Liver (tissue), 9 donors: ENCODE measurements around the gene RGS1. TPM values are rescaled to one million over a fixed set of nuclear protein-coding genes. Genes with fewer than 3 reads are reported as not detected.

Experiments used
- DNase-seq: peaks from one replicate; pipeline ENCODE4 v3.0.0-alpha.2; 2017; ENCODE audit warnings: low spot score
- H3K27ac ChIP-seq, 2 donors: one replicate each; pipeline ENCODE4 v1.7.0; 2013; ENCODE audit warnings: inconsistent platforms in 2 of 2, low read length in 2 of 2, control low read depth in 1 of 2, low read depth in 1 of 2, mild to moderate bottlenecking in 1 of 2
- H3K27me3 ChIP-seq, 4 donors: one replicate each; pipeline versions ENCODE4 v1.6.1 to v1.7.0; 2013; ENCODE audit warnings: low read length in 3 of 4, inconsistent platforms in 1 of 4, mild to moderate bottlenecking in 1 of 4, moderate library complexity in 1 of 4; ENCODE audit not compliant: control insufficient read depth in 4 of 4, insufficient read depth in 4 of 4
- H3K36me3 ChIP-seq, 4 donors: one replicate each; pipeline versions ENCODE4 v1.6.1 to v1.7.0; 2013; ENCODE audit warnings: low read length in 3 of 4, mild to moderate bottlenecking in 3 of 4, low read depth in 1 of 4, moderate library complexity in 1 of 4; ENCODE audit not compliant: control insufficient read depth in 4 of 4, insufficient read depth in 3 of 4
- H3K4me1 ChIP-seq, 4 donors: one replicate each; pipeline versions ENCODE4 v1.6.1 to v1.7.0; 2013; ENCODE audit warnings: low read length in 3 of 4, mild to moderate bottlenecking in 3 of 4, moderate library complexity in 1 of 4; ENCODE audit not compliant: control insufficient read depth in 4 of 4, insufficient read depth in 4 of 4
- H3K4me3 ChIP-seq, 3 donors: one replicate each; pipeline versions ENCODE4 v1.6.1 to v1.7.0; 2013; ENCODE audit warnings: low read length in 3 of 3, control low read depth in 1 of 3, low read depth in 1 of 3, mild to moderate bottlenecking in 1 of 3
- H3K9ac ChIP-seq, 2 donors: one replicate each; pipeline ENCODE4 v1.7.0; 2013; ENCODE audit warnings: low read length in 2 of 2, mild to moderate bottlenecking in 2 of 2, moderate library complexity in 2 of 2, control low read depth in 1 of 2, low read depth in 1 of 2
- H3K9me3 ChIP-seq, 4 donors: one replicate each; pipeline versions ENCODE4 v1.6.1 to v1.7.0; 2013; ENCODE audit warnings: low read length in 3 of 4; ENCODE audit not compliant: control insufficient read depth in 4 of 4
- ATF3 ChIP-seq: IDR thresholded peaks from 2 replicates; pipeline ENCODE4 v1.6.1; 2016; ENCODE audit warnings: antibody characterized with exemption
- EGR1 ChIP-seq, 2 donors: IDR thresholded peaks; 2 replicates each; pipeline ENCODE4 v1.6.1; 2016 to 2018; ENCODE audit warnings: antibody characterized with exemption in 2 of 2, low read depth in 2 of 2
- GABPA ChIP-seq, 2 donors: IDR thresholded peaks in 1 of 2; conservative IDR thresholded peaks in 1 of 2; 2 replicates each; pipeline ENCODE4 v1.6.1; 2016; ENCODE audit warnings: antibody characterized with exemption in 2 of 2, mild to moderate bottlenecking in 1 of 2, moderate library complexity in 1 of 2
- HNF4A ChIP-seq, 2 donors: conservative IDR thresholded peaks; 2 replicates each; pipeline ENCODE4 v1.6.1; 2016; ENCODE audit warnings: antibody characterized with exemption in 2 of 2, mild to moderate bottlenecking in 2 of 2
- JUND ChIP-seq, 2 donors: IDR thresholded peaks; 2 replicates each; pipeline ENCODE4 v1.6.1; 2016; ENCODE audit warnings: antibody characterized with exemption in 2 of 2
- NR2F2 ChIP-seq: IDR thresholded peaks from 2 replicates; pipeline ENCODE4 v1.6.1; 2016; ENCODE audit warnings: antibody characterized with exemption
- REST ChIP-seq: IDR thresholded peaks from 2 replicates; pipeline ENCODE4 v1.6.1; 2016; ENCODE audit warnings: antibody characterized with exemption, mild to moderate bottlenecking
- RXRA ChIP-seq, 2 donors: IDR thresholded peaks; 2 replicates each; pipeline ENCODE4 v1.6.1; 2017 to 2018; ENCODE audit warnings: antibody characterized with exemption in 2 of 2, mild to moderate bottlenecking in 1 of 2
- SP1 ChIP-seq: IDR thresholded peaks from 2 replicates; pipeline ENCODE4 v1.6.1; 2018; ENCODE audit warnings: antibody characterized with exemption, mild to moderate bottlenecking
- TAF1 ChIP-seq: conservative IDR thresholded peaks from 2 replicates; pipeline ENCODE4 v1.6.1; 2016; ENCODE audit warnings: antibody characterized with exemption, mild to moderate bottlenecking
- YY1 ChIP-seq: IDR thresholded peaks from 2 replicates; pipeline ENCODE4 v1.6.1; 2016; ENCODE audit warnings: antibody characterized with exemption, mild to moderate bottlenecking
- WGBS: extraction: QIAGEN DNeasy Blood & Tissue Kit; methylation state at CpG from one replicate; pipeline ENCODE4 v1.1.7; 2013; 5-methylcytosine and 5-hydroxymethylcytosine counted together
- polyA plus RNA-seq, 2 donors: library from polyadenylated mRNA; stranded (reverse) in 1 of 2; unstranded in 1 of 2; fragments of 200-250 nt in 1 of 2; fragments of >200 nt in 1 of 2; fragmentation: Nextera tagmentation in 1 of 2; extraction: Ambion mirVana in 1 of 2; gene quantifications; one replicate each; pipeline versions ENCODE4 v1.2.1 to v1.2.3, GENCODE V29; 2013 to 2015
- total RNA-seq, 2 donors: library from RNA; depleted of rRNA; stranded (reverse); fragments of >200 nt; gene quantifications; one replicate each; pipeline ENCODE4 v1.2.3, GENCODE V29; 2014
- donor health status: healthy.
- donor health status: healthy.
- donor health status: healthy.
- donor health status: healthy.
- donor health status: healthy.

Gene RGS1
- total and polyA plus RNA-seq, 4 donors: 1.8 to 7.7 (median 6.0) TPM

DNA sequence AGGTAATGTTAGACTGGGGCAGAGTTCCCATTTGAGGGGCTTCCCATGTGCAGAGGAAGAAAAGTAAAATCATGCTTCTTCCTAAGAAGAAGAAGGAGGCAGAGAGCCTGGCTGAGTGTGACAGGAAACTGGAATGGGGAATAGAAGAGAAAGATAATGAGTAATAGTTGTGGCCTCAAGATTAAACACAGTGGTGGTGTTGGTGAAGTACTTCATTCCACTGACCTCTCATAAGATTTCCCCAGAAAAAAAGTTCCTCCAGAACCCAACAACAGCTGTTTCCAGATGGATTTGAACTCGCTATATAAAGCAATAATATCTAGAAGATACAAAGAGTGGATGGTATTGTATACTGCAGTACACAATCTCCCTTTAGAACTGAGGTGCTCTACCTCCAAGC, 13.0 kb downstream of the RGS1 start:
- H3K9ac ChIP-seq: no peak overlapping the region
- H3K4me3 ChIP-seq: no peak overlapping the region
- H3K36me3 ChIP-seq: no peaks in the 10 kb centered on the region
- WGBS: 80% methylated on average over 1 of the region's 1 CpG
- H3K27me3 ChIP-seq: no peaks in the 10 kb centered on the region
- no peak for DNase-seq
- TF ChIP-seq GABPA (IDR thresholded peaks at IDR 0.05 in 1 of 2, conservative IDR thresholded peaks at IDR 0.05 in 1 of 2) (no peak), EGR1 (IDR thresholded peaks at IDR 0.05; ENCODE audit: low read depth in 2 of 2) (no peak), NR2F2 (no peak), HNF4A (conservative IDR thresholded peaks at IDR 0.05) (no peak)
- no peaks in the 10 kb centered on the region for H3K4me1 ChIP-seq
- H3K27ac ChIP-seq: no peak overlapping the region
- H3K9me3 ChIP-seq: no peaks in the 10 kb centered on the region

DNA sequence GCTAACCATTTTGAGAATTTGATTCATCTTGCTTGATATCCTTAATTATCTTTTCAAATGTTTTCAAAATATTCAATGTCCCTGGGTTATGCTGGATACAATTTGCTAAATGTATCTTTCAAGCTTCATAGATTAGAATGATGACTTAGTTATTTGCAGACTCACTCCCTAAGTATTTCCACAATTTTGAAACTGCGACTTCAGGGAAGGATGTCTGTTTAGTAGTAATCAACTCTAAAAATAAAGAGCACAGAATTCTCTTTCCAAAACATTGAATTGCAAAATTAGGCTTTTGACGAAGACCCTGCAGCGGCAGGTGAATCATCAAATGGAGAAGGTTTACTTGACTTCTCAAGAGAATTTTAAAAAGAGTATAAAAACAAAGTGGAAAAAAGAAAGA, 14.2 kb downstream of the RGS1 start:
- no peak for DNase-seq
- 90% methylated on average over 3 of the region's 3 CpGs for WGBS
- no peaks in the 10 kb centered on the region for H3K4me1 ChIP-seq
- no peak overlapping the region for H3K27ac ChIP-seq
- H3K27me3 ChIP-seq: no peaks in the 10 kb centered on the region
- no peak for TF ChIP-seq SP1
- no peak for TF ChIP-seq EGR1 (IDR thresholded peaks at IDR 0.05; ENCODE audit: low read depth in 2 of 2)
- TF ChIP-seq TAF1: no peak
- no peak for TF ChIP-seq ATF3
- TF ChIP-seq REST: no peak
- TF ChIP-seq JUND (IDR thresholded peaks at IDR 0.05): no peak
- no peak for TF ChIP-seq YY1
- TF ChIP-seq GABPA (IDR thresholded peaks at IDR 0.05 in 1 of 2, conservative IDR thresholded peaks at IDR 0.05 in 1 of 2): no peak
- TF ChIP-seq RXRA (IDR thresholded peaks at IDR 0.05): no peak
- no peaks in the 10 kb centered on the region for H3K36me3 ChIP-seq
- no peak overlapping the region for H3K4me3 ChIP-seq
- H3K9ac ChIP-seq: no peak overlapping the region
- H3K9me3 ChIP-seq: no peaks in the 10 kb centered on the region

DNA sequence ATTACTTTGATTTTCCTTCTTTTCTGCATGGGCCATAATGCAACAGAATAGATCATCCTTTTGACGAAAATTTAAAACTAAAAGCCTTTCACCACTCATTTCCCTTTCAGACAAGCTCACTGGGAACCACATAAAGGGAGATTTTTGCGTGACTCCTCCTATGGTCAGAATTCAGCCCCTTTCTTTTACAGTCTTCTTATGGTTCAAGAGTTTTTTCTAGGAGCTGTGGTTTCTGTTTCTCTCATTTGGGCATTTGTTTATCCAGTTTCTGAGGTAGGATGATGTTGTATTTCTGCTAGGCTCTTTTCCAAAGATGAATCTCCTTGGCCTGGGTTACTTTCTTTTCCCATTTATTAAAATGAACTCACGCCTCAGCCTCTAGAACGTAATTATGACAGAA, 16.9 kb downstream of the RGS1 start:
- WGBS: 86% methylated on average over 4 of the region's 4 CpGs
- no peaks in the 10 kb centered on the region for H3K27me3 ChIP-seq
- DNase-seq: no peak
- H3K4me3 ChIP-seq: no peak overlapping the region
- no peak for TF ChIP-seq NR2F2
- no peaks in the 10 kb centered on the region for H3K36me3 ChIP-seq
- H3K9me3 ChIP-seq: no peaks in the 10 kb centered on the region
- no peak overlapping the region for H3K9ac ChIP-seq
- H3K4me1 ChIP-seq: no peaks in the 10 kb centered on the region
- no peak overlapping the region for H3K27ac ChIP-seq
